Colonic mucosa (tissue), 4 donors: ENCODE results near the gene POLR2L. TPM values are rescaled to one million over a fixed set of nuclear protein-coding genes. Genes with fewer than 3 reads are reported as not detected.

Experiments
- DNase-seq: peaks from one replicate; pipeline ENCODE4 v3.0.0-alpha.2; 2020
- H3K27ac ChIP-seq: fragments of 200-600 bp; one replicate; pipeline ENCODE4 v1.8.0; 2021
- H3K27me3 ChIP-seq: fragments of 200-600 bp; one replicate; pipeline ENCODE4 v1.8.0; 2021
- H3K36me3 ChIP-seq: fragments of 200-600 bp; one replicate; pipeline ENCODE4 v1.8.0; 2021
- H3K4me1 ChIP-seq: fragments of 200-600 bp; one replicate; pipeline ENCODE4 v1.8.0; 2021; ENCODE audit warnings: mild to moderate bottlenecking
- H3K4me3 ChIP-seq: fragments of 200-600 bp; one replicate; pipeline ENCODE4 v1.8.0; 2021
- H3K9ac ChIP-seq, 2 donors: one replicate each; pipeline ENCODE4 v1.7.0; 2013; ENCODE audit warnings: control low read depth in 2 of 2, low read depth in 2 of 2, low read length in 2 of 2
- H3K9me3 ChIP-seq: fragments of 200-600 bp; one replicate; pipeline ENCODE4 v1.8.0; 2021
- intact Hi-C: fragments of 100-400 bp; cut with DNase I; formaldehyde crosslinking; loops from one replicate; pipeline ENCODE4 v1.14.1; 2022
- total RNA-seq, 2 donors: library from RNA; stranded (reverse); fragmentation: NEBNext Ultra II Directional in 1 of 2; extraction: Animal tissue kit (Norgen Biotek cat#: 25700) in 1 of 2; gene quantifications; one replicate each; pipeline ENCODE4 v1.2.1, GENCODE V29; 2021
- TF ChIP-seq, protein P1 (sequence below): fragments of 200-600 bp; IDR thresholded peaks from one replicate; pipeline ENCODE4 v1.8.0; 2022; ENCODE audit warnings: antibody characterized with exemption, mild to moderate bottlenecking
- donor health status: healthy.
- donor health status: DM: no; HTN: no; CAD: no.
- donor health status: DM: no; HTN: no; CAD: no.

Gene POLR2L
- total RNA-seq, 2 donors from 2014 or later = 77.4 to 181 TPM

DNA sequence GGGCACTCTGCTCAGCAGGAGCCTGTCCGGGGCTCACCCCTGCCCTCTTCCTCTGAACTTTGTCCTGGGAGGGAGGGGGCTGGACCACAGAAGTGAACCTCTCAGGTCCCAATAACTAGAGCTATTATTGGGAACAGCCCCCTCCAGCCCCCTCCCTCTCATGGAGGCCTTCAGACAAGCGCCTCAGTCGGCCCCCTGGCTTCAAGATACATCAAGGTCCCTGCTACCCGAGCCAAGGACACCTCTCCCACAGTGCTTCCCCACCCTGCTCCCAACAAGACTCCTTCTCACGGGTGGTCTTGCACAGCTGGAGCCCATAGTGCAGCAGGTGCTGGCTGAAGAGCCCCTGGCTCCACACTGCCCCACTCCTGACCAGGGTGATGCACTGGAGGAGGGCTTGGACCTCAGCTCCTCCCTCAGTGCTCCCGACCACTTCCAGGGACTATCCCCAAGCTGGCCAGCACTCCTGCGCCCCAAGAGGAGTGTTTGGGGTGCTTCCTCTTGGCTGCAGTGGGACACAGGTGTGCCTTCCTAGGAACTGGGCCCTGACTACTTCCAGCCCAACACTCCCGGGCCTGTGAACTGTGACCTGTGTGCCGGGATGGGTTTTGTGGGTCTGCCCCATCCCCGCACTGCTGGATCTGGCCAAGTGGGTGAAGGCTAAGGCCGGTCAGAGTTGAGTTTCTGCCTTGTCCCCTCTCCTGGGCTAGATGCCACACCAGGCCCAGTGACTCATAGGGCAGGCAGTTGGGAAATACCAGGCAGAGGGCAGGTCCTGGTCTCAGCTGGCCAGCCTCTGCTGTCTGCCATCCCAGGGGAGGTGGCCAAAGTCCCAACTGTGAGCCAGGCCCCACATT is 21.4 kb downstream of the POLR2L start:
- H3K9ac ChIP-seq = peak overlapping the region; percentile 83 to 93
- peak overlapping the region; percentile 98 for H3K27ac ChIP-seq
- H3K36me3 ChIP-seq = peaks cover 7% of the 10 kb centered on the region
- TF ChIP-seq, protein P1, sequence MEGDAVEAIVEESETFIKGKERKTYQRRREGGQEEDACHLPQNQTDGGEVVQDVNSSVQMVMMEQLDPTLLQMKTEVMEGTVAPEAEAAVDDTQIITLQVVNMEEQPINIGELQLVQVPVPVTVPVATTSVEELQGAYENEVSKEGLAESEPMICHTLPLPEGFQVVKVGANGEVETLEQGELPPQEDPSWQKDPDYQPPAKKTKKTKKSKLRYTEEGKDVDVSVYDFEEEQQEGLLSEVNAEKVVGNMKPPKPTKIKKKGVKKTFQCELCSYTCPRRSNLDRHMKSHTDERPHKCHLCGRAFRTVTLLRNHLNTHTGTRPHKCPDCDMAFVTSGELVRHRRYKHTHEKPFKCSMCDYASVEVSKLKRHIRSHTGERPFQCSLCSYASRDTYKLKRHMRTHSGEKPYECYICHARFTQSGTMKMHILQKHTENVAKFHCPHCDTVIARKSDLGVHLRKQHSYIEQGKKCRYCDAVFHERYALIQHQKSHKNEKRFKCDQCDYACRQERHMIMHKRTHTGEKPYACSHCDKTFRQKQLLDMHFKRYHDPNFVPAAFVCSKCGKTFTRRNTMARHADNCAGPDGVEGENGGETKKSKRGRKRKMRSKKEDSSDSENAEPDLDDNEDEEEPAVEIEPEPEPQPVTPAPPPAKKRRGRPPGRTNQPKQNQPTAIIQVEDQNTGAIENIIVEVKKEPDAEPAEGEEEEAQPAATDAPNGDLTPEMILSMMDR = no peak
- peak; percentile 80 for DNase-seq
- H3K4me1 ChIP-seq = peaks cover 42% of the 10 kb centered on the region
- H3K4me3 ChIP-seq = peak overlapping the region; percentile 70
- H3K27me3 ChIP-seq = no peaks in the 10 kb centered on the region
- H3K9me3 ChIP-seq = no peaks in the 10 kb centered on the region
- intact Hi-C loops = no loop called here

GRCh38 chr11:819943-820649 is 22.2 kb downstream of the POLR2L start:
- H3K9me3 ChIP-seq = no peaks in the 10 kb centered on the region
- H3K4me1 ChIP-seq = peaks cover 38% of the 10 kb centered on the region
- peak overlapping the region; percentile 83 to 93 for H3K9ac ChIP-seq
- peak overlapping the region; percentile 70 for H3K4me3 ChIP-seq
- no peaks in the 10 kb centered on the region for H3K27me3 ChIP-seq
- TF ChIP-seq, protein P1 = no peak
- intact Hi-C loops = no loop called here
- peak overlapping the region; percentile 98 for H3K27ac ChIP-seq
- peaks cover 7% of the 10 kb centered on the region for H3K36me3 ChIP-seq
- peak; percentile 96 for DNase-seq

GRCh38 chr11:819129-819931 is 23.0 kb downstream of the POLR2L start:
- no peaks in the 10 kb centered on the region for H3K9me3 ChIP-seq
- H3K27ac ChIP-seq = peak overlapping the region; percentile 98
- TF ChIP-seq, protein P1 = no peak
- peak overlapping the region; percentile 83 to 93 for H3K9ac ChIP-seq
- intact Hi-C loops = no loop called here
- peak overlapping the region; percentile 70 for H3K4me3 ChIP-seq
- peaks cover 30% of the 10 kb centered on the region for H3K4me1 ChIP-seq
- peaks cover 2% of the 10 kb centered on the region for H3K36me3 ChIP-seq
- no peaks in the 10 kb centered on the region for H3K27me3 ChIP-seq
- peak; percentile 94 for DNase-seq

DNA sequence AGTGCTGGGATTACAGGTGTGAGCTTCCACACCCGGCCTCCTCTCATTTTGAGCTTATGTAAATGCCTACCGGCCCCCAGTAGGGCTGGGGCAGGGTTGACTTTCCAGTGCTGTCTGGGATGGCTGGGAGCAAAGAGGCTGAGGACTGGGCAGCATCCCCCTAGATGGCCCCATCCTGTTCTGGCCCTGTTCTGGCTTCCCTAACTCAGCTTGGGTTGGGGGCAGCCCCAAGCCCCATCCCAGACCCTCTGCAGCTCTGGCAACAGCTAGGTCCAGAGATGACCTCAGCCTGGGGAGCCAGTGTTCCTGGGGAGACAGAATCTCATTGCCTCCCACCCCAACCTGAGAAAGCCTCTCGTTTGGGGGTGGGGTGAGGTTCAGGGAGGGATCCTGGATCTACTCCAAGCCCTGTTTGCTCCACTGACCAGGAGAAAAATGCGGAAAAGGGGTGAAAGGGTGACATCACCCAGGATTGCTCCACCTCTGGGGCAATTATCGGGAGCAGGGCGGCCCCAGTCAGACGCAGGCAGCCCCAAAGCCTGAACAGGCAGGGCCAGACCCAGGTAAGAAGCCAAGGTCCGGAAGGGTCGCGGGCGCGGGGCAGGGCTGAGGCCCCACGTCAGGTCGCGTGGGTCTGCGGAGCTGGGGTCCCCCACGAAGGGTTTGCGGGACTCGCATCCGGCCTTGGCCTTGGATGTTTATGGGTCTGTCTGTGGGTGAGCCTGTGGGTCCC is 23.8 kb downstream of the POLR2L start, which contains the start of gene PNPLA2:
PNPLA2 (plus strand) TSS at position 519 of the 733 bp plus-strand sequence. CDS start 805 bp downstream, outside the sequence.
- Histone ChIP-seq H3K9me3 (no peaks in the 10 kb centered on the region), H3K4me3 (peak within 1 kb of the TSS; percentile 70), H3K27me3 (no peaks in the 10 kb centered on the region), H3K36me3 (peaks cover 1% of the 10 kb centered on the region), H3K9ac (peak within 1 kb of the TSS; percentile 83 to 93), H3K4me1 (peaks cover 25% of the 10 kb centered on the region), H3K27ac (peak within 1 kb of the TSS; percentile 98)
- TF ChIP-seq, protein P1 = no peak
- intact Hi-C loops = no loop called here
- peak; percentile 73 for DNase-seq
